AG04450 (cell line): Measurements from ENCODE around the gene CCR5. TPM values are rescaled to one million over a fixed set of nuclear protein-coding genes. Genes with fewer than 3 reads are reported as not detected.
"Not testable (repeated sequence)": the region's sequence is repeated elsewhere in the genome, so short reads cannot be mapped to it uniquely, and the experiment has no call there.

Source experiments
- CTCF ChIA-PET: fragments of 300-600, 350-600 bp; formaldehyde crosslinking; extraction: SDS; loops from one replicate; lab custom pipeline; 2022; ENCODE audit warnings: antibody characterized with exemption, inconsistent platforms; lab: Charles Lee
- POLR2A ChIA-PET: fragments of 350-600 bp; formaldehyde crosslinking; extraction: SDS; loops from one replicate; lab custom pipeline; 2021; ENCODE audit warnings: antibody characterized with exemption, inconsistent platforms; lab: Yijun Ruan, JAX
- DNase-seq: peaks from one replicate; pipeline ENCODE4 v3.0.0-alpha.2; 2011; ENCODE audit warnings: low read depth, low spot score
- H3K27ac ChIP-seq: one replicate; pipeline ENCODE4 v1.5.1; 2012; ENCODE audit warnings: low read depth, low read length, control low read depth
- H3K27me3 ChIP-seq: one replicate; pipeline ENCODE4 v1.6.0; 2012; ENCODE audit warnings: low read length; ENCODE audit not compliant: control insufficient read depth, insufficient read depth
- H3K4me3 ChIP-seq: 2 replicates; pipeline ENCODE4 v1.5.1; 2011; ENCODE audit warnings: mild to moderate bottlenecking, low read depth, low read length, control low read depth
- H3K9me3 ChIP-seq: 2 replicates; pipeline ENCODE4 v1.5.1; 2012; ENCODE audit warnings: low read length; ENCODE audit not compliant: control insufficient read depth, insufficient read depth
- polyA plus RNA-seq: library from polyadenylated mRNA; depleted of rRNA; stranded (reverse); fragments of >200 nt; gene quantifications from 2 replicates; pipeline ENCODE4 v1.2.3, GENCODE V29; 2011
- TF ChIP-seq, protein P1 (sequence below): IDR thresholded peaks from 2 replicates; pipeline ENCODE4 v1.5.1; 2011; ENCODE audit warnings: low read depth, low read length, control low read depth, inconsistent platforms

The CCR5 gene
- polyA plus RNA-seq, 1 experiment = not detected

DNA sequence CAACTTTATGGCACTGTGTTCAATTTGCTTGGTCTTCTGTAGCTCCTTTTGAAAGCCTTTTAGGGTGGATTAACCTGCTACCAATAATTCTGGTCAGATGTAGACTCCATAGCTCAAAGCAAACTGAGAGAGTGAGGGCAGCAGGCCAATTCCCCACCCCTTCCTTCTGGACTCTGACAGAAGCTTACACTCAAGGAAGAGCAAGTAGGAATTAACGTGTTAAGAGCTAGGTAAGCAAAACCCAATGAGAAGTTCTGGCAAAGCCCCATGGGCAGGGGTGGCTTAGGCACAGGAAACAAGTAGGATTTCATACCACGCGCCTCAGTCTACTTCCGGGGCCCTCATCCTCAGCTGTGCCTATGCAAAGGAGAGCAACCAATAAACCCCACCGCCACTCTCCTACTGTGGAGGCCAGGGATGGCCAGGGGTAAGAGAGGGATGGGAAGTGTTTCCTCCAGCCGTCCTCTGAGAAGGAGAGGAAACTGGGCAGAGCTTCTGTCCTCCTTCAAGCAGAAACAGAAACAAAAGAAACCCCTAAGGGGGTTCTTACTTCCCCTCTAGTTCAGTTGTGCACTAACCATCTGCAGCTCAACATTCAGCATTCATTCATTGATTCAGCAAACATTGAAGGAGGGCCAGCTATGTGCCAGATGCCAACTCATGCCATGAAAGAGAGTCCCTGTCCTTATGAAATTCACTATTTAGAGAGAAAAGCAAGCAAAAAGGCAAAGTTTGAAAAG, 12.6 kb downstream of the CCR5 start:
- Histone ChIP-seq H3K27ac (no peak overlapping the region), H3K9me3 (peaks cover 3% of the 10 kb centered on the region; the same call in 1 of the 2 replicates), H3K27me3 (peaks cover 16% of the 10 kb centered on the region), H3K4me3 (no peak overlapping the region)
- ChIA-PET POLR2A (no interaction called here), CTCF (no interaction called here)
- TF ChIP-seq, protein P1, sequence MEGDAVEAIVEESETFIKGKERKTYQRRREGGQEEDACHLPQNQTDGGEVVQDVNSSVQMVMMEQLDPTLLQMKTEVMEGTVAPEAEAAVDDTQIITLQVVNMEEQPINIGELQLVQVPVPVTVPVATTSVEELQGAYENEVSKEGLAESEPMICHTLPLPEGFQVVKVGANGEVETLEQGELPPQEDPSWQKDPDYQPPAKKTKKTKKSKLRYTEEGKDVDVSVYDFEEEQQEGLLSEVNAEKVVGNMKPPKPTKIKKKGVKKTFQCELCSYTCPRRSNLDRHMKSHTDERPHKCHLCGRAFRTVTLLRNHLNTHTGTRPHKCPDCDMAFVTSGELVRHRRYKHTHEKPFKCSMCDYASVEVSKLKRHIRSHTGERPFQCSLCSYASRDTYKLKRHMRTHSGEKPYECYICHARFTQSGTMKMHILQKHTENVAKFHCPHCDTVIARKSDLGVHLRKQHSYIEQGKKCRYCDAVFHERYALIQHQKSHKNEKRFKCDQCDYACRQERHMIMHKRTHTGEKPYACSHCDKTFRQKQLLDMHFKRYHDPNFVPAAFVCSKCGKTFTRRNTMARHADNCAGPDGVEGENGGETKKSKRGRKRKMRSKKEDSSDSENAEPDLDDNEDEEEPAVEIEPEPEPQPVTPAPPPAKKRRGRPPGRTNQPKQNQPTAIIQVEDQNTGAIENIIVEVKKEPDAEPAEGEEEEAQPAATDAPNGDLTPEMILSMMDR = no peak
- DNase-seq = no peak

DNA sequence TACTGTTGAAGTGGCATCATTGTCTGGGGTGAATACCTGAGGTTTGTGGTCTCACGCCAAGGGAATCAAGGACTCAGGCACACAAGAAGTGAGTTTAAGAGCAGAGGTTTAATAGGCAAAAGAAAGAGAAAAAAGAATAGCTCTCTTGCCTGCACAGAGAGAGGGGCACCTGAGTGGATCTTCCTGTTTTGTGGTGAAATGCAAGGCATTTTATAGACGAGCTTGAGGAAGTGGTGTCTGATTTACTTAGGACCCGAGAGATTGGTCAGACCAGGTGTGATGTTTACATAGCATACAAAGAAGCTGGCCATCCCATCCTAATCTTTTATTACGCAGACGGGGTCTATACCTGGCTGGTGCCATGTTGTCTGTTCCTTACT, 13.2 kb downstream of the CCR5 start:
- TF ChIP-seq, protein P1 = no peak
- Histone ChIP-seq H3K9me3 (peaks cover 3% of the 10 kb centered on the region; the same call in 1 of the 2 replicates), H3K4me3 (no peak overlapping the region), H3K27ac (no peak overlapping the region), H3K27me3 (peaks cover 18% of the 10 kb centered on the region)
- POLR2A ChIA-PET = no interaction called here
- no peak for DNase-seq
- CTCF ChIA-PET = no interaction called here

DNA sequence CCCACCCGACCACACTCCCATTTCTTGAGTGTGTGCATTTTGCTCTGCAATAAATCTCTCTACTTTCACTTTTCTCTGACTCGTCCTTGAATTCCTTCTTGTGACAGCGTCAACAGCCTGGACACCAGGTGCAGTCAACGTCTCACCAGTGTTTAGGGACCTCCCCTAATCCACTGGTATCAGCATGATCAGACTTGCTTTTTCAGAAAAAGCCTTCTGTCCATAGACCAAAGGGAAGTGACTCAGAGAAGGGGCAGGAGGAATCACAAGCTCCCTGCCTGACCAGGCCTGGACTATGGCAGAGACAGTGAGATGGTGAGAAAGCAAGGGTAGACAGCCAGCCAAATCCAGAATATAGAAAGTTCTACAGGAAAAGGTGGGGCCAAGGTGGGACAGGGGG, 15.5 kb downstream of the CCR5 start:
- H3K9me3 ChIP-seq = peaks cover 3% of the 10 kb centered on the region; the same call in 1 of the 2 replicates
- TF ChIP-seq, protein P1 = no peak
- CTCF ChIA-PET = interaction anchor here (0.9 kb wide), 1 partner anchor 9 kb away, joined by 3 read pairs; no protein-coding TSS in a partner anchor
- peaks cover 20% of the 10 kb centered on the region for H3K27me3 ChIP-seq
- DNase-seq = no peak
- no peak overlapping the region for H3K4me3 ChIP-seq
- H3K27ac ChIP-seq = no peak overlapping the region
- POLR2A ChIA-PET = no interaction called here

DNA sequence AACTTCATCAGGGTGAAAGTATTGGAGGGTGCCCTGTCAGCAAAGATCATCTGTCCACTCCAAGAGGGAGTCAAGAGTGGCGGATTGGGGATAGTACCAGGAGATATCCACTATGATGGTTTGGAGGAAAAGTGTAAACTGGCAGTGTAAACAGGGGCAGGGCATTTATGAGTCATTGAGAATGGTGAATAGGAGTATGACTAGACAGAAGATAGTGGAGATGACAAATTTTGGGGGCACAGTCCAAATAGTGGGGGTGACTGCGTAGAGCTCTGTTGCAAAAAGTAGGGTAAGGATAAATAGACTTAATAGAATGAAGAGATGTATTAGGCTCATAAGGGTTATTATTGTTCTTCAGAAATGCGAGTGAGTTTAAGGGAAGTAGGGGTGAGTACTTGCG, 18.1 kb downstream of the CCR5 start:
- H3K4me3 ChIP-seq, H3K27ac ChIP-seq, POLR2A ChIA-PET, H3K9me3 ChIP-seq, CTCF ChIA-PET, DNase-seq: not testable (repeated sequence)
- peaks cover 18% of the 10 kb centered on the region for H3K27me3 ChIP-seq

DNA sequence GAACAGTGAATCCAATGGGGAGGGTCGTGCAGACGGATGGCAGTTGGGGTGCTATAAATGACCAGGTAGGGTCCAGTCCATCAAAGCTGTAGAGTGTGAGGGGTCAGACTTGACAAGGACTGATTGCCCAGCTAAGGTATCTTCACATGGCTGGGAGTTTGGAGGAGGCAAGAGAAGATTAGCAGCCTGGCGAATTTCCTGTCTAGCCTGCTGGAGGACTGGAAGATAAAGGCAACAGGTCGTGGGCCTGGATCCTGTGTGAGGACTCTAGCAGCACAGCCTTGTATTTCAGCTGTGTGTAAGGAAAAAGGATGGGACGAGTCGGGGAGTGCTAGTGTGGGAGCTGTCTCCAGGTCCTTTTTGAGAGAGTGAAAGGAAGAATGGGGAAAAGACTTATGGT, 18.6 kb downstream of the CCR5 start:
- TF ChIP-seq, protein P1 = no peak
- CTCF ChIA-PET = no interaction called here

DNA sequence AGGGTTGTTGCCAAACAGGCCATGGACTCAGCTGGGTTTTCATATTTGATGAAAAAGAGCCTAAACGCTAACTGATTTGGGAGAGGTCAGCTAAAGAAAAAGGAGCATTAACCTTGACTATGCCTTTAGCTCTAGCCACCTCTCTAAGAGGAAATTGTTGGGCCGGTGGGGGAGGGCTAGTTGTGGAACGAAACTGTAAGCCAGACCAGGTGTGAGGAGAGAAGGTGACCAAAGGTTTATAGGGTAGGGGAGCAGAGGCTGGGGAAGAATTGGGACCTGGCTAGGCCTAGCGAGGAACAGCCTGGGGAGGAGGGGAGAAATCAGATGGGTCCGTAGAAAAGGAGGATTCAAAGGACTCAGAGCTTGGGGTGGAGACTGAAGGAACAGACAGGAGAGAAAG, 20.8 kb downstream of the CCR5 start:
- H3K27me3 ChIP-seq, H3K27ac ChIP-seq, DNase-seq, H3K4me3 ChIP-seq, CTCF ChIA-PET, POLR2A ChIA-PET, H3K9me3 ChIP-seq: not testable (repeated sequence)

More for the DNA sequence above, 18.6 kb downstream of the CCR5 start:
- Histone ChIP-seq H3K27ac (no peak overlapping the region), H3K27me3 (peaks cover 14% of the 10 kb centered on the region), H3K9me3 (peaks cover 3% of the 10 kb centered on the region; the same call in 1 of the 2 replicates), H3K4me3 (no peak overlapping the region)
- DNase-seq = no peak
- POLR2A ChIA-PET = no interaction called here
